T-helper 2 cell (primary cell): ENCODE results near the gene SPOCK1.
A peak's percentile ranks its signal among the peaks of the same experiment; 100 is the strongest.

Source experiments
- DNase-seq, 5 experiments: peaks; one replicate each; pipeline versions ENCODE4 v3.0.0 to v3.0.0-alpha.2; 2012 to 2022

The SPOCK1 gene

GRCh38 chr5:137320056-137321045 is 178.8 kb downstream of the SPOCK1 start:
- peak in 1 of 5 experiments; percentile 32 for DNase-seq

GRCh38 chr5:137318027-137318426 is 181.1 kb downstream of the SPOCK1 start:
- no peak for DNase-seq

GRCh38 chr5:137316346-137316736 is 182.8 kb downstream of the SPOCK1 start:
- no peak for DNase-seq

GRCh38 chr5:137315534-137316345 is 183.4 kb downstream of the SPOCK1 start:
- no peak for DNase-seq

- DNase-seq = no peak
Observed at GRCh38 chr5:137315109-137315508, 184.0 kb downstream of the SPOCK1 start.

GRCh38 chr5:137313526-137314175 is 185.5 kb downstream of the SPOCK1 start:
- no peak for DNase-seq

GRCh38 chr5:137312011-137312410 is 187.1 kb downstream of the SPOCK1 start:
- DNase-seq = no peak

GRCh38 chr5:137310051-137310730 is 188.9 kb downstream of the SPOCK1 start:
- DNase-seq = no peak

GRCh38 chr5:137309290-137309689 is 189.8 kb downstream of the SPOCK1 start:
- DNase-seq = no peak

GRCh38 chr5:137308311-137308710 is 190.8 kb downstream of the SPOCK1 start:
- no peak for DNase-seq

- DNase-seq = no peak
Observed at GRCh38 chr5:137306903-137307302, 192.2 kb downstream of the SPOCK1 start.

GRCh38 chr5:137305971-137306602 is 193.0 kb downstream of the SPOCK1 start:
- no peak for DNase-seq

GRCh38 chr5:137304226-137304874 is 194.8 kb downstream of the SPOCK1 start:
- no peak for DNase-seq

GRCh38 chr5:137303509-137303908 is 195.6 kb downstream of the SPOCK1 start:
- no peak for DNase-seq

GRCh38 chr5:137300411-137301240 is 198.5 kb downstream of the SPOCK1 start:
- DNase-seq = no peak

- no peak for DNase-seq
Observed at GRCh38 chr5:137296213-137296781, 202.8 kb downstream of the SPOCK1 start.

- no peak for DNase-seq
Observed at GRCh38 chr5:137294604-137295003, 204.5 kb downstream of the SPOCK1 start.

GRCh38 chr5:137292461-137293027 is 206.6 kb downstream of the SPOCK1 start:
- no peak for DNase-seq

- no peak for DNase-seq
Observed at GRCh38 chr5:137291436-137291835, 207.7 kb downstream of the SPOCK1 start.

GRCh38 chr5:137291031-137291430 is 208.1 kb downstream of the SPOCK1 start:
- DNase-seq = no peak
